GM12878 (cell line): Measurements from ENCODE around the gene LRP5.
"Not testable (repeated sequence)": the region's sequence is repeated elsewhere in the genome, so short reads cannot be mapped to it uniquely, and the experiment has no call there.

Experiments used
- NFXL1 ChIP-seq: fragments of 450-650 bp; IDR thresholded peaks from 2 replicates; pipeline ENCODE4 v1.6.1; 2017; ENCODE audit warnings: antibody characterized with exemption, mild to moderate bottlenecking, borderline replicate concordance
- ZBTB33 ChIP-seq: fragments of 450-650 bp; IDR thresholded peaks from 2 replicates; pipeline ENCODE4 v1.6.1; 2017; ENCODE audit warnings: mild to moderate bottlenecking
- ZNF274 ChIP-seq: IDR thresholded peaks from one replicate; pipeline ENCODE4 v1.8.0; 2011; ENCODE audit not compliant: insufficient read length, insufficient read depth
- ZNF384 ChIP-seq: IDR thresholded peaks from 2 replicates; pipeline ENCODE4 v1.6.1; 2012; ENCODE audit warnings: low read depth, mild to moderate bottlenecking, low read length, improper control_type of control experiment, borderline replicate concordance
- TF ChIP-seq, protein P1 (sequence below), 3 experiments: IDR thresholded peaks in 2 of 3; conservative IDR thresholded peaks in 1 of 3; 2 replicates each; pipeline ENCODE4 v1.5.1; 2011; ENCODE audit warnings: low read depth in 3 of 3, low read length in 3 of 3, mild to moderate bottlenecking in 3 of 3, control low read depth in 2 of 3, moderate library complexity in 2 of 3, inconsistent platforms in 1 of 3, mixed read lengths in 1 of 3; ENCODE audit not compliant: control insufficient read depth in 2 of 3, insufficient read depth in 1 of 3; ENCODE audit errors: extremely low read depth in 1 of 3

- TF ChIP-seq NFXL1, ZNF274, ZBTB33, ZNF384: not testable (repeated sequence)
- TF ChIP-seq, protein P1, sequence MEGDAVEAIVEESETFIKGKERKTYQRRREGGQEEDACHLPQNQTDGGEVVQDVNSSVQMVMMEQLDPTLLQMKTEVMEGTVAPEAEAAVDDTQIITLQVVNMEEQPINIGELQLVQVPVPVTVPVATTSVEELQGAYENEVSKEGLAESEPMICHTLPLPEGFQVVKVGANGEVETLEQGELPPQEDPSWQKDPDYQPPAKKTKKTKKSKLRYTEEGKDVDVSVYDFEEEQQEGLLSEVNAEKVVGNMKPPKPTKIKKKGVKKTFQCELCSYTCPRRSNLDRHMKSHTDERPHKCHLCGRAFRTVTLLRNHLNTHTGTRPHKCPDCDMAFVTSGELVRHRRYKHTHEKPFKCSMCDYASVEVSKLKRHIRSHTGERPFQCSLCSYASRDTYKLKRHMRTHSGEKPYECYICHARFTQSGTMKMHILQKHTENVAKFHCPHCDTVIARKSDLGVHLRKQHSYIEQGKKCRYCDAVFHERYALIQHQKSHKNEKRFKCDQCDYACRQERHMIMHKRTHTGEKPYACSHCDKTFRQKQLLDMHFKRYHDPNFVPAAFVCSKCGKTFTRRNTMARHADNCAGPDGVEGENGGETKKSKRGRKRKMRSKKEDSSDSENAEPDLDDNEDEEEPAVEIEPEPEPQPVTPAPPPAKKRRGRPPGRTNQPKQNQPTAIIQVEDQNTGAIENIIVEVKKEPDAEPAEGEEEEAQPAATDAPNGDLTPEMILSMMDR (IDR thresholded peaks at IDR 0.05 in 2 of 3, conservative IDR thresholded peaks at IDR 0.05 in 1 of 3; ENCODE audit: control insufficient read depth in 2 of 3, extremely low read depth in 1 of 3, insufficient read depth in 1 of 3, low read depth in 3 of 3, low read length in 3 of 3), result not testable (repeated sequence)
These were observed 27.8 kb upstream of the LRP5 start for GRCh38 chr11:68284588-68284987.
